Endothelial cell of umbilical vein (primary cell): ENCODE data around the gene ZFAND2B. TPM values are rescaled to one million over a fixed set of nuclear protein-coding genes. Genes with fewer than 3 reads are reported as not detected.

Source experiments
- BruUV-seq: library from RNA; stranded (reverse); fragments of 400-500 nt; replicated peaks from 2 replicates; lab custom pipeline; 2021; lab: Mats Ljungman, UMichigan
- CTCF ChIA-PET: fragments of 300-600, 350-600 bp; sonication (Branson Sonifier 250); formaldehyde crosslinking; loops from one replicate; lab custom pipeline; 2021; ENCODE audit warnings: antibody characterized with exemption, inconsistent platforms; lab: Charles Lee
- POLR2A ChIA-PET: fragments of 300-600, 350-600 bp; sonication (Branson Sonifier 250); formaldehyde crosslinking; loops from one replicate; lab custom pipeline; 2021; ENCODE audit warnings: antibody characterized with exemption, inconsistent platforms; lab: Charles Lee
- DNase-seq: peaks from one replicate; pipeline ENCODE4 v3.0.0-alpha.2; 2011; ENCODE audit warnings: low read depth, low spot score
- FAIRE-seq: peaks from 2 replicates; lab custom pipeline; 2011; peaks lifted over from hg19 to GRCh38; lab: Jason Lieb, UNC
- H2AFZ ChIP-seq: 2 replicates; pipeline ENCODE4 v1.6.0; 2012; ENCODE audit warnings: low read depth, low read length, control low read depth, inconsistent platforms
- H3K27ac ChIP-seq: 2 replicates; pipeline ENCODE4 v1.5.1; 2011; ENCODE audit warnings: low read depth, mild to moderate bottlenecking, control low read depth, low read length, moderate library complexity; ENCODE audit not compliant: insufficient read depth
- H3K27me3 ChIP-seq, 2 experiments: 2 replicates each; pipeline versions ENCODE4 v1.6.0 to v1.6.1; 2011; ENCODE audit warnings: low read length in 2 of 2, mixed read lengths in 1 of 2; ENCODE audit not compliant: control insufficient read depth in 2 of 2, insufficient read depth in 2 of 2
- H3K36me3 ChIP-seq, 2 experiments: 2 replicates in 1 of 2; 3 replicates in 1 of 2; pipeline ENCODE4 v1.5.1; 2011; ENCODE audit warnings: low read length in 2 of 2, mild to moderate bottlenecking in 1 of 2, moderate library complexity in 1 of 2; ENCODE audit not compliant: control insufficient read depth in 2 of 2, insufficient read depth in 2 of 2; ENCODE audit errors: extremely low read depth in 1 of 2
- H3K4me1 ChIP-seq: 3 replicates; pipeline ENCODE4 v1.5.1; 2011; ENCODE audit warnings: mild to moderate bottlenecking, low read length; ENCODE audit not compliant: control insufficient read depth, insufficient read depth; ENCODE audit errors: extremely low read depth
- H3K4me2 ChIP-seq: 2 replicates; pipeline ENCODE4 v1.6.1; 2011; ENCODE audit warnings: low read length, control low read depth, mixed read lengths; ENCODE audit not compliant: insufficient read depth
- H3K4me3 ChIP-seq, 3 experiments: fragments of 200-600 bp in 1 of 3; sonication (generic), shearing (Covaris generic) in 1 of 3; replicated peaks in 1 of 3; 2 replicates each; pipeline ENCODE4 v1.5.1; 2011 to 2016; ENCODE audit warnings: control low read depth in 3 of 3, low read length in 3 of 3, mild to moderate bottlenecking in 2 of 3, inconsistent platforms in 1 of 3, low read depth in 1 of 3, moderate library complexity in 1 of 3; ENCODE audit not compliant: insufficient read depth in 1 of 3
- H3K79me2 ChIP-seq: 2 replicates; pipeline ENCODE4 v1.6.0; 2012; ENCODE audit warnings: low read length, inconsistent platforms; ENCODE audit not compliant: control insufficient read depth, insufficient read depth
- H3K9ac ChIP-seq: replicated peaks from 2 replicates; pipeline ENCODE3; 2011; ENCODE audit warnings: low read length, control low read depth; ENCODE audit not compliant: insufficient read depth; ENCODE audit errors: extremely low read depth
- H3K9me1 ChIP-seq: replicated peaks from 3 replicates; pipeline ENCODE4 v1.6.0; 2011; ENCODE audit warnings: mild to moderate bottlenecking, low read length; ENCODE audit not compliant: control insufficient read depth, insufficient read depth; ENCODE audit errors: extremely low read depth
- H3K9me3 ChIP-seq: replicated peaks from 2 replicates; pipeline ENCODE4 v1.5.1; 2012; ENCODE audit warnings: low read length, inconsistent platforms; ENCODE audit not compliant: control insufficient read depth, insufficient read depth
- H4K20me1 ChIP-seq: replicated peaks from 2 replicates; pipeline ENCODE3; 2011; ENCODE audit warnings: mild to moderate bottlenecking, low read length; ENCODE audit not compliant: control insufficient read depth, insufficient read depth; ENCODE audit errors: extremely low read depth
- CTCF ChIP-seq, 2 donors: IDR thresholded peaks; 1 replicate in 1 of 2; 2 replicates in 1 of 2; pipeline ENCODE4 v1.5.1; 2011; ENCODE audit warnings: low read length in 2 of 2, mild to moderate bottlenecking in 2 of 2, moderate library complexity in 2 of 2, control low read depth in 1 of 2, inconsistent platforms in 1 of 2, low read depth in 1 of 2; ENCODE audit not compliant: insufficient read depth in 1 of 2; ENCODE audit errors: extremely low read depth in 1 of 2
- EZH2 ChIP-seq: IDR thresholded peaks from 2 replicates; pipeline ENCODE4 v1.6.1; 2012; ENCODE audit warnings: borderline replicate concordance, low read depth, mild to moderate bottlenecking, moderate library complexity, low read length, inconsistent platforms; ENCODE audit not compliant: severe bottlenecking
- FOS ChIP-seq: IDR thresholded peaks from 2 replicates; pipeline ENCODE4 v1.6.1; 2011; ENCODE audit warnings: mild to moderate bottlenecking, low read length, moderate library complexity, borderline replicate concordance; ENCODE audit not compliant: insufficient read depth
- GATA2 ChIP-seq: IDR thresholded peaks from 2 replicates; pipeline ENCODE4 v1.7.0; 2011; ENCODE audit warnings: low read depth, mild to moderate bottlenecking, moderate library complexity, mixed read lengths, low read length; ENCODE audit not compliant: insufficient read length, insufficient read depth
- JUN ChIP-seq: IDR thresholded peaks from 2 replicates; pipeline ENCODE4 v1.6.1; 2011; ENCODE audit warnings: borderline replicate concordance, low read depth; ENCODE audit not compliant: insufficient read length, insufficient read depth
- MAX ChIP-seq: IDR thresholded peaks from 2 replicates; pipeline ENCODE4 v1.6.1; 2011; ENCODE audit not compliant: insufficient read depth, insufficient read length
- POLR2A ChIP-seq: IDR thresholded peaks from 2 replicates; pipeline ENCODE4 v1.6.1; 2012; ENCODE audit warnings: low read depth, mild to moderate bottlenecking, control low read depth, low read length
- POLR2AphosphoS5 ChIP-seq: IDR thresholded peaks from 2 replicates; pipeline ENCODE4 v1.6.1; 2012; ENCODE audit warnings: low read depth, mild to moderate bottlenecking, control low read depth, low read length, moderate library complexity; ENCODE audit not compliant: insufficient read depth
- dilution Hi-C: fragments of 300-500 bp; cut with MboI; formaldehyde crosslinking; loops from one replicate; pipeline ENCODE4 v1.15.0; 2019; ENCODE audit warnings: low sequenced_read_pairs; ENCODE audit not compliant: extremely low pct_ligation_motif_present
- intact Hi-C: fragments of 100-400 bp; cut with micrococcal nuclease; formaldehyde crosslinking; loops from one replicate; pipeline ENCODE4 v1.10.0; 2022
- polyA plus RNA-seq, 4 experiments: library from polyadenylated mRNA; depleted of rRNA in 3 of 4; stranded (reverse) in 3 of 4; unstranded in 1 of 4; fragments of >200 nt; gene quantifications; 2 replicates each; pipeline versions ENCODE4 v1.2.1 to v1.2.3, GENCODE V29; 2011 to 2012; ENCODE audit warnings: missing spikeins in 1 of 4
- total RNA-seq: library from RNA; stranded (reverse); gene quantifications from 2 replicates; pipeline ENCODE4 v1.2.3, GENCODE V29; 2021

The ZFAND2B gene
- total and polyA plus RNA-seq, 2 donors (not counting 3 experiments of a cell fraction or from before 2014, with no cell fraction given): 23.3 to 52.0 TPM

DNA sequence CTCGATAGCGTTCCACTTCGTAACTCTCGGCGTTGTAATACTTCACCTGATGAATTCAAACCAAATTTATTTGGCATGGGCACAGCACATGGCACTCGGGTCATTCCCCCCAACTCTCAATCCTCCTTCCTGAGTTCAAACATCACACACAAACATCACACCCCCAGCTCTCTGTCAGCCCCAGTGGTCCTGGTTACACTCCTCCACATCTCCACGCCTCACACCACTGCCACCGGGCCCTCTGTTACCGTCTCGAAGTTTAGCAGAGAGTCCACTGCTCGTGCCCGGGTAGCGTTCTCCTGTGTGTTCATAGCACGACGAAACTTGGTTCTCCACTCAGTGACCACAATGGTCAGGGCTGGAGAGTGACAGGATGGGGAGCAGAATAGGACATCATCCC, 7.6 kb downstream of the ZFAND2B start:
- H3K9me1 ChIP-seq: no peaks in the 10 kb centered on the region
- dilution Hi-C loops (no loop called here), intact Hi-C loops (no loop called here)
- H3K36me3 ChIP-seq: peaks cover 3 to 10% of the 10 kb centered on the region in 2 experiments
- no peak overlapping the region for H3K9ac ChIP-seq
- DNase-seq (no peak), FAIRE-seq (no peak)
- TF ChIP-seq GATA2: no peak
- TF ChIP-seq MAX: no peak
- no peak for TF ChIP-seq POLR2AphosphoS5
- TF ChIP-seq EZH2: no peak
- no peak for TF ChIP-seq POLR2A
- no peak for TF ChIP-seq JUN
- TF ChIP-seq FOS: no peak
- no peak for TF ChIP-seq CTCF (IDR thresholded peaks at IDR 0.05; ENCODE audit: extremely low read depth in 1 of 2, insufficient read depth in 1 of 2, low read depth in 1 of 2, low read length in 2 of 2)
- H3K27me3 ChIP-seq: no peaks in the 10 kb centered on the region
- BruUV-seq: no TSS peak
- H3K4me1 ChIP-seq: peaks cover 10% of the 10 kb centered on the region
- no peaks in the 10 kb centered on the region for H4K20me1 ChIP-seq
- no peak overlapping the region for H3K4me2 ChIP-seq
- no peaks in the 10 kb centered on the region for H3K79me2 ChIP-seq
- no peak overlapping the region for H2AFZ ChIP-seq
- ChIA-PET CTCF (no interaction called here), POLR2A (no interaction called here)
- H3K9me3 ChIP-seq: no peaks in the 10 kb centered on the region
- no peak overlapping the region for H3K4me3 ChIP-seq
- H3K27ac ChIP-seq: no peak overlapping the region
